HG03196 (cell line): ENCODE results near the gene RNF2.
A peak's percentile ranks its signal among the peaks of the same experiment; 100 is the strongest.
"Not testable (repeated sequence)": the region's sequence is repeated elsewhere in the genome, so short reads cannot be mapped to it uniquely, and the experiment has no call there.

Source experiments
- ATAC-seq: cut with Tn5 transposase; IDR thresholded peaks from one replicate; pipeline ENCODE4 v1.9.1; 2021; ENCODE audit not compliant: unreplicated experiment

Gene RNF2

GRCh38 chr1:185044981-185045813 is at the start of gene RNF2:
Gene RNF2 (plus strand): TSS chr1:185045558. CDS start chr1:185087554, 41,996 bp downstream.
- ATAC-seq, result peak; percentile 93

GRCh38 chr1:184999974-185000373 is 45.4 kb upstream of the RNF2 start:
- ATAC-seq, result not testable (repeated sequence)

- not testable (repeated sequence) for ATAC-seq
Measured at GRCh38 chr1:185001312-185001880, 44.0 kb upstream of the RNF2 start.

DNA sequence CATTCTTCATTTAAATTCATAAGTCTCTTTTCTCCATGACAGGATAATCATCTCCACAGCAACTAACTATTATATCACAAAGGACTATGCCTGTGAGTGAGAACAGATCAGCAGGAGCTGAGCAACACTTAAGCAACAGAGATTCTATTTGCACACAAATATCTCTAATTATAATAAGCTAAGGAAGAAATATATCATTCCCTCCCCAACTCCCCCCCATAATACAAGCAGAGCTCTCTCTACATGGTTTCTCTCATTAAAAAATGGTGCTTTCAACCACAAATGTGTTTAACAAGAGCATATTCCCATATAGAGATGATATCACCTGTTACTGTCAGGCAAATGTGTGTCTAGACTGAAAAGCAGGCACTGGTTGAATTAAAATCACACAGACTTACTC is 36.5 kb upstream of the RNF2 start:
- no peak for ATAC-seq

GRCh38 chr1:185010361-185010760 is 35.0 kb upstream of the RNF2 start:
- no peak for ATAC-seq

GRCh38 chr1:185014941-185015340 is 30.4 kb upstream of the RNF2 start:
- no peak for ATAC-seq

- ATAC-seq, result no peak
Measured at GRCh38 chr1:185015631-185016030, 29.7 kb upstream of the RNF2 start.

GRCh38 chr1:185016880-185017279 is 28.5 kb upstream of the RNF2 start:
- no peak for ATAC-seq

DNA sequence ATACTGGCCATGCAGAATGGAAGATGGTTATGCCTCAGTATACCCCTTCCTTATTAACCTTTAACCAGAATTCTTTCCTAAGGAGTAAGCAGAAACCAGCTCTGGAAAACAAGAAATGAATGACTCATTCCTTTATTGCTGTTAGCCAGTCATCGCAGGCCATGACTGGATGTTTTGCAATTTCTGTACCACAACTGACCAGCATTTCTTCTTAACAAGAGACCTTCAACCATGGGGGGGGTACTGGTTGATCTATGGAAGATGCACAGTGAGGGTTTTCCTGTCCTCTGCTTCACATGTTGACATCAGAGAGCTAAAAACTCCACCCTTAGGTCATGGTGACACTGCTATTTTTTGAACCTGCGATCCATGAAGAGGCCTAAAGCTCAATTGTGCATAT is 28.0 kb upstream of the RNF2 start:
- no peak for ATAC-seq

GRCh38 chr1:185017966-185018365 is 27.4 kb upstream of the RNF2 start:
- ATAC-seq, result no peak

GRCh38 chr1:185027252-185027882 is 18.0 kb upstream of the RNF2 start:
- ATAC-seq, result no peak

DNA sequence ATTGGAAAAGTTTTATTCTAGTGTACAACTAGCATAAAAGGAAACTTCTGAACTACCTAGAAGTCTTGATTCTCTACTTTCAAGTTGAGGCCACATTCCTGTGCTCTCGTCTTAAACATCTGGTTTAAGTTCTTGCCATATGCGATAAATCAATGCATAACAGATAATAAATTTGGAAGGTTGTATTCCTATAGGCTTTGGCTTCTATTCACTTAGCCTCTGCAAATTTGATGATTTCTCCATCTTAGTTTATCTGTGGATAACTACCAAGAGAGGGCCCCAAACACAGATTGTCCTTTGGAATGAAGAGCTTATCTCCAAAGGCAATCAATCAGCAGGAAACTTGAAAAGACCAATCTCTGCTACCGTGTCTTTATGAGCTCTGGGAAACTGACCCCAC is 11.7 kb upstream of the RNF2 start:
- no peak for ATAC-seq

DNA sequence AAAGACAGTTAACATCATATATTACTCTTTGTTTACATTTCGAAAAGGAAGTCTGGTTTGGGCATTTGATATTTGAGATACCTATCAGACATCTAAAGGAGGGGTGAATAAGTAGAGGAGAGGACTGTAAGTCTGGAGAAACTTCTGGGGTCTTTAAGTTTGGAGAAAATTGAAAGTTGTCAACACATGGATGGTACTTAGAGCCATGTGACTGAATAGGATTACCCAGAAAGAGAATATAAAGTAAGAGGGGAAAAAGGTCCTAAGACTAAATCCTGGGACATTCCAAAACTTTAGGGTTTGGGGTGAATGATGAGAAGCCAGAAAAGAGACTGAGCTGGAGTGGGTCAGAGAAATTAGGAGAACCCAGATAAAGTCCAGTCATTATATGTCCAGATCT is 10.1 kb upstream of the RNF2 start:
- no peak for ATAC-seq

DNA sequence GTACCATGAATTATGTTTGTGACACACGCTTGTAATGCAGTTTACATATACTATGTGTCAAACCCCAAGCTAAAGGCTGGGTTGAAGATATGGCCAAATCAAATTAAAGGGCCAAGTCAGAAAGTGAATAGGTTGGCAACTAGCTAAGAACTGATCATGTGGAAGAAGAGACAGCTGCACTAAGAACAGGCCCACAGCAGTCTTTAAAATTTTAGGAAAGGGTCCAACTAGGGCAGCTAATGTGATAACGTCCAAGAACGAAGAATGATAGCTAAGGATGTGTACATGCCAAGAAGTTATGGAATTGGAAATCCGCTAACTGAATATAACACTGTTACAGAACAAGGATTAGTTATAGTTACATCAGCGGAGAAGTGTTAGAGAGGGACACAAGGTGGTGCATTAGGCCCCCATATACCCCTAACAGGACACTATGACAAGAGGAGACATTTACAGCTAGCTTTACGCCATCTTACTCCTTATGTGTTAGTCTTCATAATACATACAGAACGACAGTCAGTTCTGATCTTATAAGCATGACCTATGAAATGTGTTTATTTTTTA is 6.5 kb upstream of the RNF2 start:
- ATAC-seq, result no peak

DNA sequence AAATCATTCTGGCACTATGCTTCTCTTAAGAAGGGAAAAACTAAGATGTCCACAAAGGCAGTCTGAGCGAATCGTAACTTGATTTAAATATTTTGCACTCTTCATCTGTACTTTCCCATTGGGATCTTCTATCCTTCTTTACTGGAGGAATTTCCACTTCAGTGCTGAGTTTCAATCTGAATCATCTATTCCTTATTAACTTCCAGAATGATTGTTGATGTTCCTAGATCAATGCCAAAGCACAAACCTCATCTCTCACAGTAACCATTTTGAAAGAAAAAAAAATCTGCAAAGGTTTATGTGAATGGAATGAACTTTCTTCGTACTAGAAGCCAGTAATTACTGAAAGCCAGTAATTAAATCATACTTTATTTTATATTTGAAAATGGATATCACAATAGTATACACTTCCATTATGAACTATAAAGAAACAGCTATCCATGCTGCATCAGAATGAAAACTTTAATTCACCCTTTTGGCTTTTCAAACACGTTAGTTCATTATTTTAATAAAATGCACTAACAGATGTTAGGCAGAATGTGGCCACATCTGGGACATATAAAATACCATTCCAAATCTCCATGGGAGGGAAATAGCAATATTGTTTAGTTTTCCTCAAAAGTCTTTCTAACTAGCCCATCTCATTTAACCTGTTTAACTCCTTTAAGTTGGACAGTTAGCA is 5.5 kb upstream of the RNF2 start:
- no peak for ATAC-seq

- ATAC-seq, result no peak
Measured at GRCh38 chr1:185040408-185040735, 5.0 kb upstream of the RNF2 start.

- ATAC-seq, result no peak
Measured at GRCh38 chr1:185041742-185042141, 3.6 kb upstream of the RNF2 start.

DNA sequence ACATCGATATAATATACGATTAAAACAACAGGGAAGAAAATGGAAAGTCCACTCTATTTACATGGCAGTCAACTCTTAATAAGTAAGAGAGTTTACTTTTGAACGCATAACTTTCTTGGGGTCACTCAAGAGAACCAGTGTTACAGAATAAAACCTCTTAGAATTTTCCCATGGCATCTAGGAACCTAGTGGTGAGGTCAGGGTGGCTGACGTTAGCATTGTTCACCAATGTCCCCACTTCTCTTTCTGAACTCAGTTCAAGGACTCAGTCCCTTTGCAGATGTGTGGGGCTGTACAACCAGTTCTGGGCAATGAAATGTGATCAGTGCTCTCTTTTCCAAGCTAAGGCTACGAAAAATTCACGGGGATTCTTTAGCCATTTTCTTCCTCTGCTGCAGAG is 2.6 kb upstream of the RNF2 start:
- no peak for ATAC-seq

DNA sequence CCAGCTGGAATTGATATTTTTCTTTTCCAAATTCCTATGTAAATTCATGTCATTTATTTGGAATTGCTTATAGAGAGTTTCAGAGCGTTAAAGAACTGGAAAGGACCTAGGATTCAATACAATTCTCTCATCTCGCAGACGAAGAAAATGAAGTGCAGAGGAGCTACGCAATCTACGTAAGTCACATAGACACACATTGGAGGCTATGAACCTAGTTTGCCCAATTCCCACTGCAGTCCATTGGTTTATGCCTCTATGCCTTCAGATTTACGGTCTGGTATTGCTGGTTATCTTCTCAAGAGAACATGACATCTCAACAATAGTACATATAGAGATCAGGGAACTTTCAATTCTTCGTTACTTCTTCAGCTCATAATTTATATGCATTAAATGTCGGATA is 971 bp upstream of the RNF2 start:
- ATAC-seq, result no peak

GRCh38 chr1:185045814-185046492 is 595 bp downstream of the RNF2 start:
- peak; percentile 28 for ATAC-seq

DNA sequence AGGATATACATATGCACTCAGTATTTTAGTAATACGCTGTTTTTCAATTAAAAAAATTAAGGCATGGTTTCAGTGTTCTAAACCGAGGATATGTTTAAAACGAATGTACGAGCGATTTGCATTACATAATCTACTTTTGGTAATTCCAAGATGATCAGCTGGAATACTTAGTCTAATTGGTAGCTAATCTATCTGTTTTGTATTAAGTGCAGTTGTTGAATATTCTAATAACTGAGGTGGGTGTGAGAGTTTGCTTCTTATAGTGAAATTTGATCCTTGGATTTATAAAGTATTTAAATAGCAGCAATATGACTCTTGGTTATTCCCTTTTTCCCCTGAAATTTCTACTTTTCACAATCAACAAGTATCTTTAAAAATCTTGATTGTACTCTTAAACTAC is 1.3 kb downstream of the RNF2 start:
- ATAC-seq, result no peak
